Activated CD4-positive, alpha-beta T cell treated with anti-CD3 and anti-CD28 coated beads, Interleukin-2, amount 50 U/mL, for 48 hours (primary cell): ENCODE measurements around the gene ZNF254.
"Not testable (repeated sequence)": the region's sequence is repeated elsewhere in the genome, so short reads cannot be mapped to it uniquely, and the experiment has no call there.

Experiments used
- DNase-seq, 2 experiments: peaks; one replicate each; pipeline ENCODE4 v3.0.0-alpha.2; 2020

Gene ZNF254

DNA sequence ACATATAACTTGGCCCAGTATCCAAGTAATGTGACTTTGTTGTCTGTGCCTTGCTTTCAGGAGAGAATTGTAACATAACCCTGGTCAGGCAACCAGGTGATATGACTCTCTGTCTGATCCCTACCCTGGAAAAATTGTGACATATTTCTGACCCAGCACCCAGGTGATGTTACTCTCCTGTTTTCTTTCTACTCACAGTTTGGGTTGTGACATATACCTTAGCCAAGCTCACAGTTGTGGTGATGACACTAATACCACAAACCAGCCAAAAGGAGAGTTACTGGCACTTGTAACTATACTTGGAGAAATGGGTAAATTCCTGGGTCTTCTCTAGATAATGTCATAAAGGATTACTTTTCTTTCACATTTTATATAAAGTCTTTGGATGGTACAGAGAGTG is 14.3 kb upstream of the ZNF254 start:
- no peak for DNase-seq

DNA sequence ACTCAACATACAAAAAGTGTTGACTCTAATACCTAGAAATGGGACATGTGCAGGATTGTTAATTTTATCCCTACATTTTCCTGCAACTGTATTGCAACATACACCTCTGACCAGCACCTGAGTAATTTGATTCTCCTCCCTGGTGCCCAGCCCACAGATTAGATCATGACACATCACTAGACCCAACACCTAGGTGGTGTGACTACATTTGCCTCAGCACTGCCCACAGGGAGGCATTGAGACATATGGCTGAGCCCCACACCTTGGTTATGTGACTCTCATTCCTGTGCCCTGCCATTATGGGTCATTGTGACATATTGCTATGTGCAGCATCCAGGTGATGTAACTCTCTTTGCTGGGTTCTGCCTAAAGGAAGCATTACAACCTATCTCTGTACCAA is 13.2 kb upstream of the ZNF254 start:
- DNase-seq: no peak

DNA sequence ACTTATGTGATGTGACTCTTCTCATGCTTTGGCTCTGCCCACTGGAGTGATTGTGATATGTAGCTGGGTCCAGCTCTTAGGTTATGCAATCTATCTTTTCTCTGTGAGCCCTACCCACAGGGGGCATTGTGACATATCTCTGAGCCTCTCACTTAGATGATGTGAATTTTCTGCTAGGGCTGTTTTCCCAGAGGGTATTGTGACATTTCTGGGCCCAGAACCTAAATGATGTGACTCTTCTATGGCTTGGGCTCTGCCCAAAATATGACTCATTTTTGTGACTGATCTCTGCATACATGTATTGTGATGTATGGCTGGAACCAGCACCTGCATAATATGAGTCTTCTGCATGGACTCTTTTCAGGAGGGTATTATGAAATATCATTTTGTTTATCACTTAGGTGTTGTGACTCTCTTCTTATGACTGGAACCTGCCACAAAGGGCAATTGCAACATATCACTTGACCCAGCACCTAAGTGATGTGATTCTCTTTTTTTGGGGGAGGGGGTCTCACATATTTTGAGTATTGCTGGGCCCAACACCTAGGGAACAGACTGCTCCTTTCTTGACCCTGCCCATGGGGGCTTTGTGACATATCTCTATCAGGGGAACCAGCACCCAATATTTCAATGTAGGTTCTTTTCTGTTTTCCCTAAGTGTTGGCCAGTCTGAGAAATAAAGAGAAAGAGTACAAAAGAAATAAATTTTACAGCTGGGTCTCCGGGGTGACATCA is 12.1 kb upstream of the ZNF254 start:
- no peak for DNase-seq

DNA sequence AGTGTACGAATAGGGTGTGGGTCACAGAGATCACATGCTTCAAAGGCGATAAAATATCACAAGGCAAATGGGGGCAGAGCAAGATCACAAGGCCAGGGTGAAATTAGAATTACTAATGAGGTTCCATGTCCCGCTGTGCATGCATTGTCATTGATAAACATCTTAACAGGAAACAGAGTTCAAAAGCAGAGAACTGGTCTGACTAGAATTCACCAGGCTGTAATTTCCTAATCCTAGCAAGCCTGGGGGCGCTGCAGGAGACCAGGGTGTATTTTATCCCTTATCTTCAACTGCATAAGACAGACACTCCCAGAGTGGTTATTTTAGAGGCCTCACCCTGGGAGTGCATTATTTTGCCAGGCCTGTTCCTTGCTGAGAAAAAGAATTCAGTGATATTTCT is 11.5 kb upstream of the ZNF254 start:
- not testable (repeated sequence) for DNase-seq

DNA sequence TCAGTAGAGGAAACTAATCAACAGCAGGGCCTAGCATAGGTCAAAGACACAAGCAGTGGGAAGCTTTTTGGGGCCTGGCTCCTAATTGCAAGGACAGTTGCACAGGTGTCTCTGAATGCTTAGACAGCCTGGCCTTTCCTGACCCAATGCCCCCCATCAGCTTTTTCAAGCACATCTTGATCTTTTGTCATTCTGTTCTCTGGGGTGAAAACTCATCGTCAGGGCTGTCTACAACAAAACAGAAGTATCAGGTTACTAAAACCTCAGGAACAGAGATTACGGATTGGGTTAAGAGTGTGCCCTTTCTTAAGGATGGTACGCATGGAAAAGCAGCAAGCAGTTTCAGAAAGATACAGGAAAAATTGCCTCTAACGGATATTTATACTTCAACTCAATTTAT is 8.3 kb upstream of the ZNF254 start:
- DNase-seq: no peak

DNA sequence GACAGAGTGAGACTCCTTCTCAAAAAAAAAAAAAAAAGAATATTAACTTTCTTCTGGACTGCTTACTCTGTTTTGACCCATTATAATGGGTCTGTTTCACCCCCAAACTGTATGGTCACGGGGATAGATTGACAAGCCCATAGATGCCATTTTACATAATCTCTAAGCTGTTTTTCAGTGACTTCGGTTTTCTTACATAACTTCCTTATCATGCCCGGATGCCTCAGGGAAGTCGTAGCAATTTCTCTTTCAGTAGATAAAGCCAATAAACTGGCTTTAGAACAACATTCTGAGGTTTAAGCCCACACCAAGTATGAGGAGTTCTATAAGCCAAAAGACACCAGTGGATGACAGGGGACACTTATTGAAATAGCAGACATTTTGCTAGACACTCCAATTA is 5.9 kb upstream of the ZNF254 start:
- DNase-seq: no peak

DNA sequence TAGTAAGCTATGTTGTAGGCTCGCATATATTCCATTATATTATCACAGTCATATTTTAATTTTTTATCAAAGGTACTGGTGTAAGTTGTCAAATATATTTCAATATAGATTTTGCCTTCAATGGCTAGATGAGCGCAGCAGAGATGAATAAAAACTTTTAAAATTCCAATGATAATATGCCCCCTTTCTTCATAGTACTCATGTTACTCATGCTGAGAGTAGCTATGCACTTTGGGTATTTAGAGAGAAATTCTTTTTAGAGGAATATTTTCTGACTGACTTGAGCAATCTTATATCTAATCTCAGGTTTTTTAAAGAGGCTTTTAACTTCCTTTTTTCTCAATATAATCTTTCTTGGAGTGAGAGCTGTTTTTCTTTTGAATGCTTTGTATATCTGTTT is 11.4 kb downstream of the ZNF254 start:
- DNase-seq: no peak

DNA sequence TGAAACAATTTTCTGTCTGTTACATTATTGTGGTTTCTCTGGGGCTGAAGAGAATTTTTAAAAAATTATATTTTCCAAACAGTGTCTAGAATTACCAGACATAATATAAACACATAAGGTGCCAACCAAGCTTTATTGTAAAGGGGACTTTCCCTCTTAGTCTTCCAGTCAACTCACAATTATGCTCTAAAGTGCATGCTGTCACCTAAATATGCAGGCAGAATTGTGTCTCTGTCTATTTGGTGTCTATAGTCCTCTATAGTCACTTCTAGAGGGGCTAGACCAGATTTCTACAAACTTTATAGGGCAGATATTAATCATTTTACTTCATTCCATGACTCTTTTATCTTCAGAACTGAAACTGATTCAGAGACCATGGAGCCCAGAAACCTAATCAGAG is 12.8 kb downstream of the ZNF254 start:
- no peak for DNase-seq

DNA sequence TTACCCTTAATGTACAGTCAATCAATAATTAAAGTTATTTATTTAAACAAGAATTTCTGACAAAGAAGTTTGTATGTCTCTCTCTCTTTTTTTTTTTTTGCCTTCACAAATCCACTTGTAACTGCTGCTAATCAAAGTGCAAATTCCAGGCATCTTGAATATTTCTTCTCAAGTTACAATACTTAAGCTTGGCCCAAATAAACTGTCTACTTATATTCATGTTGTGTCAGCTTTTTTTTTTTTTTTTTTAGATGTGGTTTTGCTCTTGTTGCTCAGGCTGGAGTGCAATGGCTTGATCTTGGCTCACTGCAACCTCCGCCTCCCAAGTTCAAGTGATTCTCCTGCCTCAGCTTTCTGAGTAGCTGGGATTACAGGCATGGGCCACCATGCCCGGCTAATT is 13.6 kb downstream of the ZNF254 start:
- not testable (repeated sequence) for DNase-seq

DNA sequence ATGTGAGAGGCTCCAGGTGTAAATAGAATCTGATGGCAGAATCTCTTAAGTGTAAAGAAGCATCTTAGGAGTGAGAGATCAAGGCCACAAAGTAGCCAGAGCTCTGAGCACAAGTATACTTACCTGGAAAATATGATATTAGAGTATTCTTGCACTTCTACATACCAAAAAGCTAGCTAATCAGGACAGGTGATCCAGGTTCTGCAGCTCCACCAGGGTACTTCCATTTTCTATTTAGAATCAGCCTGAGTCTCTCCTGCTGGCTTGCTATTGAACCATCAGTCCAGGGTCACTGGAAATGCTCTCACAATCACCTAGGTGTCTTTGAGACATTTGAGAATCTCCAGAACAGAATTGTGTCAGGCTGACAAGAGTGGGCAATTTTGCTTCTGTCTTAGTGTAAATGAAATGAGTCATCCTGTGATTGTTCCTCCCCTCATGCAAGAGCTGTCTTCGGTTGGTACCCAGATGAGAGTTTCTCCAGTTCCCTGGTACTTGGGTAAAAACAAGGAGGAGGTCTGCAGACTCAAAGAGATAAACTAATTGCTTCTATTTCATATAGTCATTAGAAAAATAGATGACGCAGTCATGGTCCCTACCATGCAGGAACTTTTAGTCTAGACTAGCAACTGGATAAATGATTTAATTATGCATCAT is 14.6 kb downstream of the ZNF254 start:
- no peak for DNase-seq

DNA sequence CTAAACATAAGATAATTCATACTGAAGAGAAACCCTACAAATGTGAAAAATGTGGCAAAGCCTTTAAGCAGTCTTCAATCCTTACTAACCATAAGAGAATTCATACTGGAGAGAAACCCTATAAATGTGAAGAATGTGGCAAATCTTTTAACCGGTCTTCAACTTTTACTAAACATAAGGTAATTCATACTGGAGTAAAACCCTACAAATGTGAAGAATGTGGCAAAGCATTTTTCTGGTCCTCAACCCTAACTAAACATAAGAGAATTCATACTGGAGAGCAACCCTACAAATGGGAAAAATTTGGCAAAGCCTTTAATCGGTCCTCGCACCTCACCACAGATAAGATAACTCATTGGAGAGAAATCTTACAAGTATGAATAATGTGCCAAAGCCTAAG is 40.6 kb downstream of the ZNF254 start:
- no peak for DNase-seq

DNA sequence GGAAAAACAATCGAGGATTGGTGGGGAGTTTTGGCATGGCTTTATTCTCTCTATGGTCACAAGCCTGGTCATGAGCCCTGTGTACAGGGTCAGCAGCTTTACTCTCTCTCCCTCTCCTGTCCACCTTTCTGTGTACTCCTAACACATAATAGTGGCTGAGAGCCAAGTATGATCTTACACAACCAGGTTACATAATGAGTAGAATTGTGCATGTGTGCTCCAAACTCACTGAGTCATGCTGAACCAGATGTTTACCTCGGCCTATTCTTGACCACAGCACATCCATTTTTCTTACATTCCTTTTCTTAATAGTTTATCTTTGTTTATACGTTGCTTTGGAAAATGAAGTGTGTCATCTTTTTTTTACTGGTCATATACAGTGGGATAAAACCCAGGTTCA is 53.1 kb downstream of the ZNF254 start:
- no peak for DNase-seq

DNA sequence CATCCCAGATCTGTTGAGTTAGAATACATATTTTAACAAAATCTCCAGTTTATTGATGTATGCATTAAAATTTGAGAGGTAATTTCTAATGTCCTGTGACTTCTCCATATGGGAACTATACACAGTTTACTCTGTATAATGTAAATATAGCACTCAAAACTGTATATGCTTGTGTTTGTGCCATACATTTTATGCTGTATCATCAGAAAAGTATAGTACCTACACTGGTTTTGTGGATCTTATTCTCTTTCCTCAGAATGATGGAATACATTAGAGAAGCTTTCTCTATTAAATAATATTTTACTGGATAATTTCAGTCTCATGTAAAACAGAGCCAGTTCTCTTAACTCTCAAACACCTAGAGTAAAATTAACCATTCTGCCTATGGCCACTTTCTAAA is 53.6 kb downstream of the ZNF254 start:
- DNase-seq: no peak

DNA sequence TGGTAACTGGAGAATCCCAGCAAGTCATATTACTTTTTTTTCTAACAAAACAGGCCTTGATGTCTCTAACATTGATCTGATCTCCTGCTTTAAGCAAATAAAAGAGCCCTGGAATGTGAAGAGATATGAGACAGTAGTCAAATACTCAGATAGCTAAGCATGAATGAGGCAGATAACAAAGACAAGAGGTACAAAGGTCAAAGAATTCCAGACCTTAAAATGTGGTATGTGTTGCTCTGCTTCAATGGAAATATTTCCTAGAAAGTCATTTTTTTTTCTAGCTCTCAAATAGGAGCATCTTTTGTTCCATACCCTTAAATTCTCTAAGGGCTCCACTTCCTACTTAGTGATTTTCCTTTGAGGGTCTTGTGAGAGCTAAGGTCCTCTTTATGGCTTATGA is 54.6 kb downstream of the ZNF254 start:
- DNase-seq: no peak

DNA sequence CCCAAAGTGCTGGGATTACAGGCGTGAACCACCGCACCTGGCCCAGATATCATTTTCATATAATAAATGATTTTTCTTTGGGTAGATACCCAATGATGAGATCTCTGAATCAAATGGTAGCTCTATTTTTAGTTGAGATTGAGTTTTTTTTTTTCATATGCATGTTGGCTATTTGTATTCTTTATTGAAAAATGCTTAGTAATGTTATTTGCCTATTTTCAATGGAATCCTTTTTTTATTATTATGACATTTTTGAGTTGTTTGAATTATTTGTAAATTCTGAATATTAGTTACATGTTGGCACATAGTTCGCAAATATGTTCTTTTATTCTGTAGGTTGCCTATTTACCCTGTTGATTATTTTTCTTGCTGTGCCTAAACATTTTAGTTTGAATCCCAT is 55.8 kb downstream of the ZNF254 start:
- DNase-seq: no peak

DNA sequence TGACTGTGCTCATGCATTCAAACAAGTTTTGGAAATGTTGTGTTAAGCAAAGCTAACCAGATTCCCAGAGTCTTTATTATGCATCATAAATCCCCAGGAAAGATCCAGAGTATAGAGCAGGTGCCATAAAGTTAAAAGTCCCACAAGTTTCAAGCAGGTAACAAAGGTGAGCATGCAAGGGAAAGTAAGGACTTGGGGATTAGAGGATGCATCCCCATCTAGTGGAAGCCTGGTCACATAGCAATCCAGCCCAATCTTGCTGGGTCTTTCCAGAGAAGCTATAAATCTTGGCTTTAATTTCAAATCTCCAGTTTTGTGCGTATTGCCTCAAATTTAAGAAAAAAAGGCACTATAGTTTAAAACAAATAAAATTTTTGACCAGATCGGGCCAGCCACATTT is 72.7 kb downstream of the ZNF254 start:
- no peak for DNase-seq

DNA sequence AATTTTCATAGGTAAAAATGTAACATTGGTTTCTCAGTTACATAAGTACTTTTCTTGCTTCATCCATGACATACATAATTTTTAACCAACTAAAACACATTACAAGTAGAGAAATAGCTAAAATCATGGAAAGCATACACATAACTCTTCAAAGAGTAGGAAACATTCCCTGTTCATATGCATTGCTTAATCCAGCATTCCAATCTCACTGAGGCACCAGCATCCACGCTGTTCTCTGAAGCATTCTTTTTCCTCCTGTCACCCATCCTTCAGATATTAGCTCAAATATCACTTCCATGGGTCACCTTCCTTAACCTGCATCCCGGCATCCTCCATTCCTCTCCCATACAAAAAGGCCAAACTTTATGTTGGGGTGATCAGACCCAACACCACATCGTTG is 79.1 kb downstream of the ZNF254 start:
- no peak for DNase-seq

DNA sequence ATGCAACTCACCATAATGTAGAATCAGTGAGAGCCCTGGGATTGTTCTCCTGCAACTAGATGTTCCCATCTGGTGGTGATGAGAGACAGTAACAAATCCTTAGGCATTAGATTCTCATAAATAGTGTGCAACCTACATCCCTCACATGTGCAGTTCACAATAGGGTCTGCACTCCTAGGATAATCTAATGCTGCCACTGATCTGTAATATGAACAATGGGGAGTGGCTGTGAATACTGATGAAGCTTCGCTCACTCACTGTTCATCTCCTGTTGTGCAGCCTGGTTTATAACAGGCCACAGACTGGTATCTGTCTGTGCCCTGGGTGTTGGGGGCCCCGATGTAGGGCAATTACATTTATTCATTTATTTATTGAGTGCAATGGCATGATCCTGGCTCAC is 86.9 kb downstream of the ZNF254 start:
- DNase-seq: no peak

DNA sequence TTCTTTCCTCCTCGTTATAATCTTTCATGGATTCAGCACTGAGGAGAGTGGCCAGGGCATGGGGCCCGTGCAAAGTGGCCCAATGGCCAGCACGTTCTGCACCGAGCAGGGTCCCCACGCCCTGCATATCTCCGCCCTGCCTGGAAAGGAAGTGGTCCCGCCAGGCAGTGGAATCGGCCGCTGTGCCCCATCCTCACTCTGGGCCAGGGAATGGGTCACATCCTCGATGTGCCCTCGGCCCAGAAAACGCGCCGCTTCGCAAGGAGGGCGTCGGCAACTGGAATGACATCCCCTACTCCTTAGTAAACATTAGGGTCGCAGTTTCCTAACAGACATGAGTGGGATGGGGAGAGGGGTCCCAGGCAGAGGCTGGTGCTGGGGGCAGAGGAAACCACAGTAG is 90.7 kb downstream of the ZNF254 start:
- no peak for DNase-seq

DNA sequence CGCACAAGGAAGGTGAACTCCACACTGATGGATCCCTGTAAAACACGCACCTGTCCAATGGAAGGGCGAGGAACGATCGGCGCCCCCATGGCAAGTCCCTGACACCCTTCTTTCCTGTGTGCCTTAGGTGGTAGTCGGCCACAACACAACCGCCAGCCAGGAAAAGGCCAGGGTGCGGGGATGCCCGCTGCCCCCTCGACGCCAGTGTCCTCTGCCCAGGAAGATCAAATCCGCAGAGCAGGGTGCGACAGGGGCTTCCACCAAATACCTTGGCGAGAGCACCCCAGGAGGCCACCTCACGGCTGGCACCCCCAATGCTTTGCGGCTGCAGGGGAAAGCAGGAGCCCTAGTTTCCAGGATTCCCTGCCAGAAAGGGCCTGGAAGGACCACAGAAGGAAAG is 91.2 kb downstream of the ZNF254 start:
- no peak for DNase-seq
